Measurements from ENCODE around the gene TRIM44.

DNA sequence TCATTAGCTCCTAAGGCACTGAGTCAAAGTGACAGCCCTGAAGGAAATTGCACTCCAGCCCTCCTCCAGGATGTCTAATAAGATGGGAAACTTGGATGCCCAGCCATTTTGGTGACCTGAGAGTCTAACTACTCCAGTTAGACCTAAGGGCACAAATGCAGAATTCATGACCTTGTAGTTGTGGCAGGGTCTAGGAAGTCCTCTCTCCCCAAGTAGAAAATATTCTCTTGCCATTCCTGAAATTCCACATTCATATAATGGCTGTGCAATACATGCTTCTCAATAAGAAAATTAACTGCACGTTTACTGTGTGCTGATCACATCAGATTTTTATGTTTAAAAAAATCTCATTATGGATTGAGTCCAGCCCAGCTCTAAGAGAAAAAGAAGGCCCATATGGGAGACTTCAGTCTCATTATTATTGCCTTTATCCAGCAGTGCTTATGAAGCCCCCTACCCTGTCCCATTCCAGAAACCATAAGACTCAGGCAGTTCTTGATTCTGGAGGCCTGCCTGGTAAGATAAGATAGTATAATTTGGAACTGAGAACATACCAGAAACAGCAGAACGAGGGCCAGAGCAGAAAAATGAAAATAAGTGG lies 147.6 kb downstream of the TRIM44 start:
- TF ChIP-seq POLR2A (IDR thresholded peaks at IDR 0.05), result no peak
- TF ChIP-seq, protein P1, sequence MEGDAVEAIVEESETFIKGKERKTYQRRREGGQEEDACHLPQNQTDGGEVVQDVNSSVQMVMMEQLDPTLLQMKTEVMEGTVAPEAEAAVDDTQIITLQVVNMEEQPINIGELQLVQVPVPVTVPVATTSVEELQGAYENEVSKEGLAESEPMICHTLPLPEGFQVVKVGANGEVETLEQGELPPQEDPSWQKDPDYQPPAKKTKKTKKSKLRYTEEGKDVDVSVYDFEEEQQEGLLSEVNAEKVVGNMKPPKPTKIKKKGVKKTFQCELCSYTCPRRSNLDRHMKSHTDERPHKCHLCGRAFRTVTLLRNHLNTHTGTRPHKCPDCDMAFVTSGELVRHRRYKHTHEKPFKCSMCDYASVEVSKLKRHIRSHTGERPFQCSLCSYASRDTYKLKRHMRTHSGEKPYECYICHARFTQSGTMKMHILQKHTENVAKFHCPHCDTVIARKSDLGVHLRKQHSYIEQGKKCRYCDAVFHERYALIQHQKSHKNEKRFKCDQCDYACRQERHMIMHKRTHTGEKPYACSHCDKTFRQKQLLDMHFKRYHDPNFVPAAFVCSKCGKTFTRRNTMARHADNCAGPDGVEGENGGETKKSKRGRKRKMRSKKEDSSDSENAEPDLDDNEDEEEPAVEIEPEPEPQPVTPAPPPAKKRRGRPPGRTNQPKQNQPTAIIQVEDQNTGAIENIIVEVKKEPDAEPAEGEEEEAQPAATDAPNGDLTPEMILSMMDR (IDR thresholded peaks at IDR 0.05), result no peak

Data from right lobe of liver (tissue), 4 donors.